Esophagus muscularis mucosa (tissue), 2 donors: ENCODE results near the gene BSN.

Source experiments
- EP300 ChIP-seq: sonication (generic); formaldehyde crosslinking; IDR thresholded peaks from one replicate; pipeline ENCODE4 v1.6.1; 2017; ENCODE audit warnings: antibody characterized with exemption
- POLR2A ChIP-seq: fragments of 450-650 bp; IDR thresholded peaks from one replicate; pipeline ENCODE4 v1.6.1; 2017; ENCODE audit warnings: antibody characterized with exemption, moderate library complexity, mild to moderate bottlenecking, low read depth

DNA sequence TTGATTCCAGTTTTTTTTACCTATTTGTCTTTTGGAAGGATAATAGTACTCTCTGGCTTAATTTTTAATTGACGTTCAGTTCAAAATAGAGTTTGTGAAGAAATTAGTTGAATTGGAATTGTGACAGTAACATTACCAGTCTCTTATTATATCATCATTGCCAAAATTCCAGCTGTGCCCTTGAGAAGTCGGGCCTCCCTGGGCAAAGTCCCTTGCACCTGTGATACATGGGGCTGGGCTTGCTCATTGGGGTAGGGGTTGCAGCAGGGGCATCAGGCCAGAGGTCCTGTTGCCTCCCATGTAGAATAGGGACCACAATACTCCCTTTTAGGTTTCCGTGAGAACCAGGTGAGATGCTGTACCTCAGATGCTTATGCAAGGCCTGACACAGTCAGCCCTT is 92.0 kb downstream of the BSN start:
- TF ChIP-seq EP300 (no peak), POLR2A (no peak)
